Left renal cortex interstitium (tissue), 4 donors: Measurements from ENCODE around the gene HDC. TPM values are rescaled to one million over a fixed set of nuclear protein-coding genes. Genes with fewer than 3 reads are reported as not detected.

ENCODE experiments used
- DNase-seq, 4 donors: peaks; one replicate each; pipeline ENCODE4 v3.0.0-alpha.2; 2013; ENCODE audit warnings: low read depth in 4 of 4, low spot score in 2 of 4, missing footprints in 1 of 4
- polyA plus RNA-seq, 4 donors: library from polyadenylated mRNA; unstranded; fragments of 120-200 nt; gene quantifications; one replicate each; pipeline ENCODE4 v1.2.1, GENCODE V29; 2013; ENCODE audit not compliant: insufficient read length in 4 of 4

HDC gene
- polyA plus RNA-seq, 4 donors, result 0.33 to 0.96 (median 0.37) TPM

DNA sequence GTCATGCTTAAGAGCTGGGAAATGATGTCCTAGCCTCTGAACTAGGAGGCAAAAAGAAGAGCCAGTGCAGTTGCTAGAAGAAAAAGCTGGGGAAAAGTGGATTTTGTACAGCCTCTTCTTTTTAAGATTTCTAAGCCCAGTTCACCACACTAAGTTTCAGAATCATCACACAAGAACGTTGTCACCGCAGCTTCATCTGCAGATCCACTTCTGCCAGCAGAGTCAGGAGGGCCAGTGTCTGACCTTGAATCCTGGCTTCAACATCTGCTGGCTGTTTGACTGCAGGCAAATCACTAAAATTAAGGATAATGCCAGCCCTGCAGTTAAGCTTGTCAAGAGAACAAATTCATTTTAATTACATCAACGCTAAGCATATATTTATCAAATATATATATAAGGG lies 36.2 kb downstream of the HDC start:
- no peak for DNase-seq

DNA sequence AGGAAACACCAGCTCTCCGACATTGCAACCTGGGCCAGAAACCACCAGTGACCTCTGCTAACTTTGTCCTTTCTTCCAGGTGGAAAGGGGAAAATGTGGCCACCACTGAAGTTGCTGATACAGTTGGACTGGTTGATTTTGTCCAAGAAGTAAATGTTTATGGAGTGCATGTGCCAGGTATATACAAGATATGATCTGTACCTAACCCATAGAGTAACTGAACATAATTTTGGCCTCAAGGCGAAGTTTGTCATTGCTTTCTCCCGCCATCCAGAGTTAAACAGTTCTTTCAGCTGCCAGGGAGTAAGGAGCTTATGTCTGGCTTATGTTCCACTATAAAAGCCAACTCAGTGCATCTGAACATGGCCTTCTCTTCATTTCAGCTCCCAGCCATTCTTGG lies 36.7 kb downstream of the HDC start:
- DNase-seq, result no peak

DNA sequence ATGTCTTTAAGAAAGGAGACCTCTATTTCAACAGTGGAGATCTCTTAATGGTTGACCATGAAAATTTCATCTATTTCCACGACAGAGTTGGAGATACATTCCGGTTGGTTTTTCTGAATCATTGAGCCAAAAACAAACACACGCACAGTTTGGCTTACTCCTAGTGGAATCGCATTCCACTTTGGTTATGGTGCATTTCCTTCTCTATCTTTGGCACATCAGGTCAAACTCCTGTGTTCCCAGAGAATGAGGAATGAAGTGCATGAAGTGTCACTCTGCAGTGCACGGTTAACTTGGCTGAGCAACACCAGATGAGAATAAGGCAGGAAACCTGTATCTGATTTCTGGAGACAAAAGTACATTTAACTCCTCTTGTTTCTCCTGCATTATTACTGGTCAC lies 38.5 kb downstream of the HDC start:
- no peak for DNase-seq

DNA sequence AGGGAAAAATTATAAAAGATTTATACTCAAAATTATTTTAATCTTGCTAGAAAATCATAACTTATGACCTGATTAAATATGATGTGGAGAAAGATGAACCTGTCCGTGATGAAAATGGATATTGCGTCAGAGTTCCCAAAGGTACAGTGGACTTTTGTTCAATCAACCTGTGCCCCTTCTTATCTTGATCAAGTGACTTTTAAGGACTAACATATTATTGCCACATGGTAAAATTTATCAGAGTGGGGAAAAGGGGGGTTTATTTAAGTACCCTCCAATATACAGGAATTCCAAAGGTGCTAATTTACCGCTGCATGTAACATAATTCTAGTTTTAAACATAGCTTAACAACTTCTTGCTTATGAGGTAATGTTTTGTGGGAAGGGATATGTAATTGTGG lies 39.6 kb downstream of the HDC start:
- no peak for DNase-seq

DNA sequence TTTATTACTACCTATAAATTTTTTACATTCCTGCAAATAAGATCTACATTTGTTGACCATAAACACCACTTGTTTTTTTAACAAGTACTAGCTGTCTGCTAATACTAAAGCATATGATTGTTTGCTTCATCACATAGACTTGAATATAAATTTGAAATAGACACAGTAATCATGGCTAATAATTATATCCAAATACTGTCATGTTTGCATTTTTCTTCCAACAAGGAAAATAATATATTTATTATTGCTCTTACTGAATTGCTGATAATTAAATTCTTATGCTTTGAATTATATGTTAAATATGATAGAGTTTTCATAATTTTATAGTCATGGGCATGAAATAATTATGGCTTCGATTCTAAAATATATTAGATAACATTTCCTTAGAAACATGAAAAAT lies 40.5 kb downstream of the HDC start:
- DNase-seq, result no peak

DNA sequence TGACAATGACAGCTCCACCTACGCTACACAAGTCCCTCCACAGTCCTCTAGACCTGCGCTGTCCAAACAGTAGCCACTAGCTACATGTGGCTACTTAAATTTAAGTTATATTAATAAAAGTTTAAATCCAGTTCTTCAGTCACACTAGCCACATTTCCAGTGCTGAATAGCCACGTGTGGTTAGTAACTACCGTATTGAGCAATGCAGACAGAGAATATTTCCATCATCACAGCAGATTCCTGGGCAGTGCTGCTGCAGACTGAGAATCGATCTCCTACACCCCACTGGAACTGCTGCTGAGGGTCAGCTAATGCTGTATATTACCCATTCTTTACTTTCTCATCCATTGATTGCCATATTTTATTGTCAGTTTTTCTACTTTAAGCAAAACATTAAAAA lies 40.9 kb downstream of the HDC start:
- DNase-seq, result no peak

DNA sequence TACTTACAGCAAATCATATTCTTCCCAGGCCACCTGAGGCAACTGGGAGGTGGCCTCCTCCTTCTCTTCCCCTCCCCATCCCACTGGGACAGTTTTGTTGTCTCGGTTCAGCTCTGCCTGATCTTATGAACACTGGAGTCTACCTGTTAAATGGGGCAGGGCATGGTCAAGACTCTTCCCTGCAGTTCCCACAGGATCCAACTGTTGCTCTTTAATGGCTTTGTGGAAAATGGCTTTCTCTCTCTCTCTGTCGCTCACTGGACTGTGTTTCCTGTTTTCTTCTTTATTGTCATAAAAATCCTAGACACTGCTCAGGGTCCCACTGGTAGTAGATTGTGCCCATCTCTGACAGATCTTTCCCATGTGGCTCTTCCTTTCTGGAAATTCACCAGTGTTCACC lies 43.3 kb downstream of the HDC start:
- no peak for DNase-seq

DNA sequence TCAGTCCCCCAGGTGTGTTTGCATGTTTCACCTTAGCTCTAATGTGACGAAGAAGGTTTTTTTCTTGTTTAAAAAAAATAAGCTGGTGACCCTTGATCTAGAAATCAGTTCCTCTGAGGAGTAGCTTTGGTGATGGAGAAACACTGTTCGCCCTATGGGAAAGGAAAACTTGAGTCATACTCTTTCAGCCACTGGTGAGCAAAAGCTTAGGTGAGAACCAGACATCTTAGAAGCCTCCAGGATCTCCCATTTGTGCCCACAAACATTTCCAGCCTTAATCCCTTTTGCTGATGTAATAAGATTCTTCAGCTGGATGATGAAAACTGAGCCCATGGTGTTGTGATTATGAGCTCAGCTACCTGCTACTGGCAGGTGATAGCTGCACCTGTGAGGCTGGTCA lies 45.7 kb downstream of the HDC start:
- DNase-seq, result no peak

DNA sequence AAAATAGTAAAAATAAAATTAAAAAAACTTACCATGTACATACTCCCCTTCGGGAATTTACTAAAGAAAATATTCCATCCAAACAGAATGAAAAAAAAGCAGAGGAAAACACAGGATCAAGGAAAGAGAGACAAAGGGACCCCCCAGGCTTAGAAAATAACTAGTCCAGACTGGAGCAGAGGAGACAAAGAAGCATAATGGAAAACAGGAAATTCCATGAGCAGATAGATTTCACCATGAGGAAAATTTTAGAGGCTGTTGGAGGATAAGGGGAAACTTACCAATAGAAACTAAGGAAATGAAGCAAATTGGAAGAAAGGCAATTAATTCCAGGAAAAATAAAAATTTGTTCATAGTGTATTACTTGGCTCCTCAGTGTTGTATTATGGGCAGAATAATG lies 46.8 kb downstream of the HDC start:
- no peak for DNase-seq

DNA sequence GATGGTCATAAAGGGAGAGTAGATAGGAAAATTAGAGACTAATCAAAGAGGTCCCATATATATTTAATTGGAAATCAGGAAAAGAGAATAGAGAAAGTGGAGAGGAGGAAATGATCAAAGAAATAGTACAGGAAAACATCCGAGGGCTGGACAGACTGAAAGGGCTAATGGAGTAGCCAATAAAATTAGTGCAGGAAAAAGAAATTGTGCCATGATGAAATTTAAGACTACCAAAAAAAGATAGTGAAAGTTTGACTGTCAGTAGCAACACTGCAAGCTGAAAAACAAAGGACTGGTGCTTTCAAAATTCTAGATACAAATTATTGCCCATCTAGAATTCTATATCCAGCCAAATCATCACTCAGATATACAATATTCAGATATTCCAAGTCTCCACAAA lies 47.2 kb downstream of the HDC start:
- DNase-seq, result no peak

DNA sequence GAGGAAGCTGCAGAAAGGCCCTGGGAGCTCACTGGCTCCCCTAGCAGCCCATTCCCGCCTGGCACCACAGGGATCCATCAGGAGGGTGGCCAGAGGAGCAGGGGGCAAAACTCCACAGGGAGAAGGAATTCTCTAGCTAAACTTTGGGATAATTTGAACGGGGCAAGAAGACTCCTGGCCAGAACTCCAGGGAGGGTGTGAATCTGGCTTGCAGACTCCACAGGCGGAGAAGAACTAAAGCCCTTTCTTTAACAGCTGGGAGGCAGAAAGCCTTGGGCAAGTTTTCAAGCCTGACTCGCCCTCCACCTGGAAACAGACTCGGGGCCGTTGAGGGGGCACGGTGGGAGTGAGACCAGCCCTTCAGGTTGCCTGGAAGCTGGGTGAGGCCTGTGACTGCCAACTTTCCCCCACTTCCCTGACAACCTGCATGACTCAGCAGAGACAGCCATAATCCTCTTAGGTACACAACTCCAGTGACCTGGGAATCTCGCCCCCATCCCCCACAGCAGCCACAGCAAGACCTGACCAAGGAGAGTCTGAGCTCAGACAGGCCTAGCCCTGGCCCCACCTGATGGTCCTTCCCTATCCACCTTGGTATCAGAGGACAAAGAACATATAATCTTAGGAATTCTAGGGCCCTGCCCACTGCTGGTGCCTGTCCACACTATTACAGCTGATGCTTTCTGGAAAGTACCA lies 54.9 kb downstream of the HDC start:
- no peak for DNase-seq

DNA sequence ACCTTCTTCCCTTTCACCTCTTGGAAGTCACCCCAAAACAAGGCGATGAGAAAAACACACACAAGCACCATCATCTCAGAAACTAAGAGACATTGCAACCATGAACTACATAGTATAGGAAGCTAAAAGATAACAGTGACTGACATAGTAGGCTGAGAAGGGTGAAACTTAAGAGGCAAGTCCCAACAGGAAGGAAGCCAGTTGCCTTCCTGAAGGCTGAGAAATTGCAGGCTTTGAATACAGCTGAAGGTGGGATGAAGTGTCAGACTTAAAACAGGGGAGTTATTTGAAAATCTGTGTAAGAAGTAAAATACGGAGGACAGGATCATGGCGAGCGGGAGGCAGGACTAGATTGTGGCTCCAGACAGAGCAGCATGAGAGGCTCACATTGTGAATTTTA lies 55.7 kb downstream of the HDC start:
- no peak for DNase-seq

DNA sequence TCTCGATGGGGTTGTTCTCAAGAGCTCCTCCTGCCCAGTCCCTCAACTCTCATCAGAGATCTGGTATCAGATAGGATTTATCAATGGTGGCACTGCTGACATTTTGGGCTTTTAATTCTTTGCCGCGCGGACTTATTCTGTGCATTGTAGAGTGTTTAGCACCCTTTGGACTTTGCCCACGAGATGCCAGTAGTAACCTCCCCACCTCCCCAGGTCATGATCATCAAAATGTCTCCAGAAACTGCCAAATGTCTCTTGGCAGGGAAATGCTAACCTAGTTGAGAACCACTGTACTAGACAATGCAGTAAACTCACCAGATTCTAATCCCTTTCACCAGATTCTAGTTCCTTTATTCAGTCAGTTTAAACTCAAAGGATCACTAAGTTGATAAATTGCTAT lies 59.5 kb downstream of the HDC start:
- DNase-seq, result no peak

DNA sequence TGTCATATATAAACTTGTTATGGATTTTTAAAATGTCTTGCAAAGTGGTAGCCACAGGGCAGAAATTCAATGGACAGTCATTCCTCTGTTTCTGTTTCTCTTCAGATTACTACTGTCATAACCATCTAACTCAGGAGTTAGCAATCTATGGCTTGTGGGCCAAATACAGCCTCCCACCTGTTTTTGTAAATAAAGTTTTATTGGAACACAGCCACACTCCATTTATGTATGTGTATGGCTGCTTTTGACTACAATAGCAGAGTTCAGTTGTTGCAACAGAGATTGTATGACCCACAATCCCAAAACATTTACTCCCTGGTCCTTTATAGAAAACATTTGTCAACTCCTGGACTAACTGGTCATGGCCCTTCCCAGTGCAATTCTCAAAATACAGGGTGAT lies 63.5 kb downstream of the HDC start:
- DNase-seq, result no peak

DNA sequence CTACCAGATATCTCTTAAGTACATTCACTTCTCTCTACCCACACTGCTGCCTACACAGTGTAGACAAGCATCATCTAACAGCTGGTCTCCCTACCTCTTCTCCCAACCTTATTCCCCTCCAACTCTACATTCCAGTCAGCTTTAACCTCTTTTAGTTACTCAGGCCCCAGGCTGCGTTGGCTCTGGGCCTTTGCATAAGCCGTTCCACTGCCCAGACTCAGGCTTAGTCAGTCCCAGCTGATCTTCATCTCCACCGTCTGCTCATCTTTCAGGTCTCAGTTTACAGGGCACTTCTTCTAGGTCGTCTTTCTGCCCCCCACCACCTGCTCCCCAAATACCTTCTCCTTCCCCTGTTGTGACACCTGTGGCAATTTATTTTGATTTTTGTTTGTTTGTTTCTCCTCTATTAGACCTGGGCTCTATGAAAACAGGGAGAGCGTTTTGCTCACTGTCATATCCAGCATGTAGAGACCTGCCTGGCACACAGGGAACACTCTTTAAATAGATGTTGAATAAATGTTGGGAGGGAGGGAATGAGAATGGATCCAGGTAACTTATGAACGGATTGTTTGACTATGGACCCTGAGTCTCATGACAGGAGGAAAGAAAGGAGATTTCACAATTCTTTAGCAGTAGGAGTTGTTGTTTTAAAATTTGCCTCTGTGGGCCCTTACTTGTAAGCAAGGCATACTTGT lies 72.5 kb downstream of the HDC start:
- no peak for DNase-seq

DNA sequence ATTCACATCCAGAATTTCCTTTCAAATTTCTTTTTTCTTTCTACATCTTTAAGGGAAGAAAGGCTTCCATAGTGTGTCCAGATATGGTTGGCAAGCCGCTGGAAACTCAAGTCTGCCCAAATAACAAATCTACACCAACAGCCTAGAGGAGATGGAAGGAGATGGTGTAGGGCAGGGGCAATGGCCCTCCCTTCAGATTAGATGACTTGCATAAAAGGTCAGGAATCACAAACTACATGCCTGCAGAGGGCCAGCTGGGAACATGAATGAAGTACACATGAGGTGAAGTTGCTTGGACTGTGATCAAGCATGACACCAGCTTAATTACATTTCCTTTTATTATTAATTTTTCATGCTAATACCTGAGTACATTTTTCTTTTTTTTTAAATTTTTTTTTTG lies 73.4 kb downstream of the HDC start:
- no peak for DNase-seq

Other genes with a start within 250 kb of the HDC start
- gene ATP8B4, start 146.5 kb downstream of the HDC start, polyA plus RNA-seq, result 1 to 10 TPM; 2.9 to 3.5 (median 3.1) TPM
- 10 to 100 TPM; 38.5 to 66.1 (median 48.0) TPM for gene SLC27A2, start 83.5 kb downstream of the HDC start, polyA plus RNA-seq
- 10 to 100 TPM; 29.0 to 32.0 (median 30.5) TPM for gene GABPB1, start 89.5 kb upstream of the HDC start, polyA plus RNA-seq
- gene USP8, start 158.7 kb upstream of the HDC start, polyA plus RNA-seq, result 10 to 100 TPM; 51.7 to 67.4 (median 60.4) TPM